ENCODE measurements around the gene FILIP1L.

DNA sequence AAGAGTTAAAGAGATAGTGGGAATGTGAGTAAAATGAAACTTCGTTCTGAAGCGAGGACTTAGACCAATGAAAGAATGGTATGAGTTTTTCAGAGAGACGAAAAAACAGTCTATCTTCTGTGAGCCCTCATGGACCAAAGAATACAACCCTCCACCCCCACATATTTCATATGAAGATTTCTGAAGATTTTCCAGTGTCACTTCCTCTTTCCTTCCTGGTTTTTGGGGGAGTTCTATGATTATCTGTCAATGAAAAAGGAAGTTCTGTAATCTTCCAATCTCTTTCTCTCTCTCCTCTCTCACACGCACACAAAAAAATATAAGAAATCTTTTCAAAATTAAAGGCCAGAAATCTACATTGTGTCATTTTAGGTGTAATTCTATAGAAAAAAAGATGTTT lies 269.0 kb downstream of the FILIP1L start:
- TF ChIP-seq, protein P1, sequence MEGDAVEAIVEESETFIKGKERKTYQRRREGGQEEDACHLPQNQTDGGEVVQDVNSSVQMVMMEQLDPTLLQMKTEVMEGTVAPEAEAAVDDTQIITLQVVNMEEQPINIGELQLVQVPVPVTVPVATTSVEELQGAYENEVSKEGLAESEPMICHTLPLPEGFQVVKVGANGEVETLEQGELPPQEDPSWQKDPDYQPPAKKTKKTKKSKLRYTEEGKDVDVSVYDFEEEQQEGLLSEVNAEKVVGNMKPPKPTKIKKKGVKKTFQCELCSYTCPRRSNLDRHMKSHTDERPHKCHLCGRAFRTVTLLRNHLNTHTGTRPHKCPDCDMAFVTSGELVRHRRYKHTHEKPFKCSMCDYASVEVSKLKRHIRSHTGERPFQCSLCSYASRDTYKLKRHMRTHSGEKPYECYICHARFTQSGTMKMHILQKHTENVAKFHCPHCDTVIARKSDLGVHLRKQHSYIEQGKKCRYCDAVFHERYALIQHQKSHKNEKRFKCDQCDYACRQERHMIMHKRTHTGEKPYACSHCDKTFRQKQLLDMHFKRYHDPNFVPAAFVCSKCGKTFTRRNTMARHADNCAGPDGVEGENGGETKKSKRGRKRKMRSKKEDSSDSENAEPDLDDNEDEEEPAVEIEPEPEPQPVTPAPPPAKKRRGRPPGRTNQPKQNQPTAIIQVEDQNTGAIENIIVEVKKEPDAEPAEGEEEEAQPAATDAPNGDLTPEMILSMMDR (IDR thresholded peaks at IDR 0.05) = no peak
- no peak for TF ChIP-seq EZH2 (IDR thresholded peaks at IDR 0.05; ENCODE audit: borderline replicate concordance, insufficient read depth, low read depth, low read length, poor library complexity, severe bottlenecking)

Data from B cell (primary cell).